GM18873 (cell line): Measurements from ENCODE around the gene TRIM69.
"Not testable (repeated sequence)": the region's sequence is repeated elsewhere in the genome, so short reads cannot be mapped to it uniquely, and the experiment has no call there.

Experiments
- ATAC-seq: cut with Tn5 transposase; IDR thresholded peaks from one replicate; pipeline ENCODE4 v1.9.1; 2021; ENCODE audit warnings: mild to moderate bottlenecking, moderate library complexity, moderate number of reproducible peaks; ENCODE audit not compliant: unreplicated experiment, low FRiP score

The TRIM69 gene

DNA sequence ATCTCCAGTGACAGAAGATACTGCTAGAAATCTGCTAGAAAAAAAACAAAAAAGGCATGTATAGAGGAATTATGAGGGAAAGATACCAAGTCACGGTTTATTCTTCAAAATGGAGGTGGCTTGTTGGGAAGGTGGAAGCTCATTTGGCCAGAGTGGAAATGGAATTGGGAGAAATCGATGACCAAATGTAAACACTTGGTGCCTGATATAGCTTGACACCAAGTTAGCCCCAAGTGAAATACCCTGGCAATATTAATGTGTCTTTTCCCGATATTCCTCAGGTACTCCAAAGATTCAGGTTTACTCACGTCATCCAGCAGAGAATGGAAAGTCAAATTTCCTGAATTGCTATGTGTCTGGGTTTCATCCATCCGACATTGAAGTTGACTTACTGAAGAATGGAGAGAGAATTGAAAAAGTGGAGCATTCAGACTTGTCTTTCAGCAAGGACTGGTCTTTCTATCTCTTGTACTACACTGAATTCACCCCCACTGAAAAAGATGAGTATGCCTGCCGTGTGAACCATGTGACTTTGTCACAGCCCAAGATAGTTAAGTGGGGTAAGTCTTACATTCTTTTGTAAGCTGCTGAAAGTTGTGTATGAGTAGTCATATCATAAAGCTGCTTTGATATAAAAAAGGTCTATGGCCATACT lies 21.1 kb upstream of the TRIM69 start:
- ATAC-seq, result no peak

DNA sequence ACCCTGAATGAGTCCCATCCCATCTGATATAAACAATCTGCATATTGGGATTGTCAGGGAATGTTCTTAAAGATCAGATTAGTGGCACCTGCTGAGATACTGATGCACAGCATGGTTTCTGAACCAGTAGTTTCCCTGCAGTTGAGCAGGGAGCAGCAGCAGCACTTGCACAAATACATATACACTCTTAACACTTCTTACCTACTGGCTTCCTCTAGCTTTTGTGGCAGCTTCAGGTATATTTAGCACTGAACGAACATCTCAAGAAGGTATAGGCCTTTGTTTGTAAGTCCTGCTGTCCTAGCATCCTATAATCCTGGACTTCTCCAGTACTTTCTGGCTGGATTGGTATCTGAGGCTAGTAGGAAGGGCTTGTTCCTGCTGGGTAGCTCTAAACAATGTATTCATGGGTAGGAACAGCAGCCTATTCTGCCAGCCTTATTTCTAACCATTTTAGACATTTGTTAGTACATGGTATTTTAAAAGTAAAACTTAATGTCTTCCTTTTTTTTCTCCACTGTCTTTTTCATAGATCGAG lies 20.5 kb upstream of the TRIM69 start:
- no peak for ATAC-seq

DNA sequence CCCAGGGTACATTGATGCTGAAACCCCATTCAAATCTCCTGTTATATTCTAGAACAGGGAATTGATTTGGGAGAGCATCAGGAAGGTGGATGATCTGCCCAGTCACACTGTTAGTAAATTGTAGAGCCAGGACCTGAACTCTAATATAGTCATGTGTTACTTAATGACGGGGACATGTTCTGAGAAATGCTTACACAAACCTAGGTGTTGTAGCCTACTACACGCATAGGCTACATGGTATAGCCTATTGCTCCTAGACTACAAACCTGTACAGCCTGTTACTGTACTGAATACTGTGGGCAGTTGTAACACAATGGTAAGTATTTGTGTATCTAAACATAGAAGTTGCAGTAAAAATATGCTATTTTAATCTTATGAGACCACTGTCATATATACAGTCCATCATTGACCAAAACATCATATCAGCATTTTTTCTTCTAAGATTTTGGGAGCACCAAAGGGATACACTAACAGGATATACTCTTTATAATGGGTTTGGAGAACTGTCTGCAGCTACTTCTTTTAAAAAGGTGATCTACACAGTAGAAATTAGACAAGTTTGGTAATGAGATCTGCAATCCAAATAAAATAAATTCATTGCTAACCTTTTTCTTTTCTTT lies 19.2 kb upstream of the TRIM69 start:
- no peak for ATAC-seq

DNA sequence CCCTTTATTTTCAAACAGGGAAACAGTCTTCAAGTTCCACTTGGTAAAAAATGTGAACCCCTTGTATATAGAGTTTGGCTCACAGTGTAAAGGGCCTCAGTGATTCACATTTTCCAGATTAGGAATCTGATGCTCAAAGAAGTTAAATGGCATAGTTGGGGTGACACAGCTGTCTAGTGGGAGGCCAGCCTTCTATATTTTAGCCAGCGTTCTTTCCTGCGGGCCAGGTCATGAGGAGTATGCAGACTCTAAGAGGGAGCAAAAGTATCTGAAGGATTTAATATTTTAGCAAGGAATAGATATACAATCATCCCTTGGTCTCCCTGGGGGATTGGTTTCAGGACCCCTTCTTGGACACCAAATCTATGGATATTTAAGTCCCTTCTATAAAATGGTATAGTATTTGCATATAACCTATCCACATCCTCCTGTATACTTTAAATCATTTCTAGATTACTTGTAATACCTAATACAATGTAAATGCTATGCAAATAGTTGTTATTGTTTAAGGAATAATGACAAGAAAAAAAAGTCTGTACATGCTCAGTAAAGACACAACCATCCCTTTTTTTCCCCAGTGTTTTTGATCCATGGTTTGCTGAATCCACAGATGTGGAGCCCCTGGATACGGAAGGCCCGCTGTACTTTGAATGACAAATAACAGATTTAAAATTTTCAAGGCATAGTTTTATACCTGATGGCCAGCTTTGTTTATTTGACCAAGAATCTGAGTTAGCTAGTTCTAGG lies 18.0 kb upstream of the TRIM69 start:
- no peak for ATAC-seq

DNA sequence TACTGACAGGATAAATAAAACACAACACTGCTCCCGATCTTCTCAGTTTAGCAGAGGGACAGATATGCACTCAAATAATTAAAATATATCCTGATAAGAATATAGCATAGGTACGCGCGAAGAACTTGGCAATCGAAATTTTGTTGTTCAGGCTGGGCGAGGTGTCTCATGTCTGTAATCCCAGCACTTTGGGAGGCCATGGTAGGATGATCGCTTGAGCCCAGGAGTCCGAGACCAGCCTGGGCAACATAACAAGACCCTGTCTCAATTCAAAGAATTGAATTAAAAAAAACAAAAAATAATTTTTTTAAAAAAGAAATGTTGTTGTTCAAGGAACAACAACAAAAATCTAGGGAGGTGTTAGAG lies 17.4 kb upstream of the TRIM69 start:
- no peak for ATAC-seq

DNA sequence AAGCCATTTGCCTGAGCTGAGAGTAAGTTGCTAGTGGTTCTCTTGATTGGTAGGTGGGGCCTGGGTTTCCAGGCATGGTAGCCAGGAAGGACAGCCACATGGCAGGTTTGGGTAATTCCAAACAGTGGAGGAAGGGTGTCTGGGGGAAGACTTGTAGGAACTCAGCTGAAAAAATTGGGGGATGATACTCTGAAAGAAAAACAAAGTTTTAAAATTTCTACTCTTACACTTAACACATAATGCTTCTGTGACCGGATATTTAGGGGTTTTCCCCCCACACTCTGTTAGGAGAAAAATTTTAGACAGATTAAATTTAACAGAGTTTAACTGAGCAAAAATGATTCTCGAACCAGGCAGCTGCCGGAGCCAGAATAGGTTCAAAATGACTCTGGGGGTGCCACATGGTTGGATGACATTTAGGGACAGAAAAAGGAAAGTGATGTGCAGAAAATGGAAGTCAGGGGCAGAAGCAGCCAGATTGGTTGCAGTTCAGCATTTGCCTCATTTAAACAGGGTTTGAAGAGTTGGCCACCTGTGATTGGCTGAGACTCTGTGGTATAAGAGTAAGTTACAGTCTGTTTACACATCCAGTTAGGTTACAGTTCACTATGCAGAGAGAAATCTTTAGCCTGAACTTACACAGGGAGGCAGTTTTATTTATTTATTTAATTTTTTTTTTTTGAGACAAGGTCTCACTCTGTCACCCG lies 16.9 kb upstream of the TRIM69 start:
- peak; percentile 48 for ATAC-seq

DNA sequence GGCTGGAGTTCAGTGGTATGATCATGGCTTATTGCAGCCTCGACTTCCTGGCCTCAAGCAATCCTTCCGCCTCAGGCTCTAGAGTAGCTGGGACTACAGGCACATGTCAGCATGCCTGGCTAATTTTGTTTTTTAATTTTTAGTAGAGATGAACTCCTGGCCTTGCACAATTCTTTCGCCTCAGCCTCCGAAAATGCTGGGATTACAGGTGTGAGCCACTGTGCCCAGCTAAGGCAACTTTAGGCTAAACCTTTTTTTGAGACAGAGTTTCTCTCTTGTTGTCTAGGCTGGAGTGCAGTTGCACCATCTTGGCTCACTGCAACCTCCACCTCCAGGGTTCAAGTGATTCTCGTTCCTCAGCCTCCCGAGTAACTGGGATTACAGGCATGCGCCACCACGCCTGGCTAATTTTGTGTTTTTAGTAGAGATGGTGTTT lies 16.3 kb upstream of the TRIM69 start:
- ATAC-seq, result peak; percentile 12

DNA sequence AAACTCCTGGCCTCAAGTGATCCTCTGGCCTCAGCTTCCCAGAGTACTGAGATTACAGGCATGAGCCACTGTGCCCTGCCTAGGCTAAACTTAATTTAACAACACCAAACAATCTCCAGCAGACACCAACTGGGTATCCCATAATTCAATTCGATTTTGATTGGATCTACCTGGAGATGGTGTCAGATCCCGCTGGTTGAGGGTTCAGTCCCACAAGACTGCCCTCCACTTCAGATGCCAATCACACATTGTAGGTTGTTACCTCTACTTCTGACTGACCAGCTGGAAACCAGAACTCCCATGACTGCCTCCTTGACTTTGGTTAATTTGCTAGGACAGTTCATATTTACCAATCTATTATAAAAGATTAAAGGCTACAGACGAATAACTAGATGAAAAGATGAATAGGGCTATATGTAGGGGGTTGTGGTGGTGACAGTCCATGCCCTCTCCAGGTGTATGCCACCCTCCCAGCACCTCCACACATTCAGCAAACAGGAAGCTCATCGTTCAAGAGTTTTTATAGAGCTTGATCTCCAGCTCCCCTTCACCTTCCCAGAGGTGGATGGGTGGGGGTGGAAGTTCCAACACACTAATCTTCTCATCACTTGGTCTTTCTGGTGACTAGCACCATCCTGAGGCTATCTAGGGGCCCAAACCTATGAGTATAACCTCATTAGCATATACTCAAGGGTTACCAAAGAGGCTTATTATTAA lies 15.7 kb upstream of the TRIM69 start:
- no peak for ATAC-seq

DNA sequence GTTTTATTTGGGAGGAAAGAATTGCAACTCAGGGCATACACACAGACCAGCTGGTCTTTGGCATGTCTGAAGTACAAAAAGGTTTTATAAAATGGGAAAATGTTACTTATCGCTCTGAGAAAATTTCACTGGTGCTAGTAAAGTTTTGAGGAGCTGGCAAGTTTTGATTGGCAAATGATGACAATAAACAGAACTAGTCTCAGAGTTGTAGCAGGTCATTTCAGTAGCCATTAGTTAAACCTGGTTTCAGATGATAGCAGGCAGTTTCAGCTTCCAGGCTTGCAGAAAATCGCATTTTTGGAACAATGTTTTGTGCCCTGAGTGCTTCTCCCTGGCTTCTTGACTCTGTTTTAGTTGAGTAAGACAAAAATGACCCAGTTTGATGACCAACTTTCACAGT lies 14.3 kb upstream of the TRIM69 start:
- no peak for ATAC-seq

DNA sequence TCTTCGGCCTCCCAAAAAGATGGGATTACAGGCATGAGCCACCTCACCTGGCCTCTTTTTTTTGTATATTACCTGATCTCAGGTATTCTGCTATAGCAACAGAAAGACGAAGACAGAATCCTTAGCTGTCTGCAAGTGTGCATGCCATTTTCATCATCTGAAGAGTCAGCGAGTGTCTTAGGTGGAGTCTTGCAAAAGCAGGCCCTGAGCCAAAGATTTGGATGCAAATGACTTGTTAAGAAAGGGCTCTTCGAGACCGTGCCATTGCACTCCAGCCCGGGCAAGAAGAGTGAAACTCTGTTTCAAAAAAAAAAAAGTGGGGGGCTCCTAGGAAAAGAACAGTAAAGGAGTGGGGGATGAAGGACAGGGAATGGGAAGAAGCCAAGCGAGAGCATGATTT lies 10.2 kb upstream of the TRIM69 start:
- ATAC-seq, result no peak

DNA sequence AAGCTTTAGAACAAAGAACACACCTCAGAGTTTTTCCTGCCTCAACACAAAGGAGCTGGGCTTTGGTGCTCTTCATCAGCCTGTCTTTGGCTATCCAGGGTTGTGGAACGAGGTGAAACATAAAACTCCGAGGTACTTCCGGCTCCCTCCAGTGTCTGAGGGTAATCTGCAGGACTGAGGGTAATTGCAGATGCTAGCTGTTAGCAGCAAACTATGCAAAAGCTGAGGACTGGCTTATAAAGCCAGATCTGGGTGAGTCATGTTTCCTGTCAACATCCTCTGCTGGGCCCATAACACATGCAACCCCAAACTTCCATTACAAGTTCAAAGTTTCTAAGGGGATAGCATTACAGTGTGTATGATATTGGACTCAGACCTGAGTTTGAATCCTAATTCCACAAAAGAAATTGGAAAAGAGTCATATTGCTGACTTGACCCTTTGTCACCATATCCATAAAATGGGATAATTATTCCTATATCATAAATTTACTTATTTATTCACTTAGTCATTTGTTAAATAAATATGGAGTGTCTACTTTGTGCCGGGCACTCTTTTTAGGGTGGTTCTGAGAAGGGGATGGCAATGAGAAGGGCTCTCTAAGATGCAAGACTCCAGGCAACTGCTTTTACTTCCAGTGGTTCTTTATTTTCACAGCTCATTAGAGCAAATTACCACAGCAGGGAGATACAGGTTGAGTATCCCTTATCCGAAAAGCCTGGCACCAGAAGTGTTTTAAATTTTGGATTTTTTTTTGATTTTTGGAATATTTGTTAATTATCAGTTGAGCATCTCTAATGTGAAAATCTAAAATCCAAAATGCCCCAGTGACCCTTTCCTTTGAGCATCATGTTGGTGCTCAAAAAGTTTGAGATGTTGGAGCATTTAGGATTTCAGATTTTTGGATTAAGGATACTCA lies 9.5 kb upstream of the TRIM69 start:
- ATAC-seq, result peak; percentile 31

DNA sequence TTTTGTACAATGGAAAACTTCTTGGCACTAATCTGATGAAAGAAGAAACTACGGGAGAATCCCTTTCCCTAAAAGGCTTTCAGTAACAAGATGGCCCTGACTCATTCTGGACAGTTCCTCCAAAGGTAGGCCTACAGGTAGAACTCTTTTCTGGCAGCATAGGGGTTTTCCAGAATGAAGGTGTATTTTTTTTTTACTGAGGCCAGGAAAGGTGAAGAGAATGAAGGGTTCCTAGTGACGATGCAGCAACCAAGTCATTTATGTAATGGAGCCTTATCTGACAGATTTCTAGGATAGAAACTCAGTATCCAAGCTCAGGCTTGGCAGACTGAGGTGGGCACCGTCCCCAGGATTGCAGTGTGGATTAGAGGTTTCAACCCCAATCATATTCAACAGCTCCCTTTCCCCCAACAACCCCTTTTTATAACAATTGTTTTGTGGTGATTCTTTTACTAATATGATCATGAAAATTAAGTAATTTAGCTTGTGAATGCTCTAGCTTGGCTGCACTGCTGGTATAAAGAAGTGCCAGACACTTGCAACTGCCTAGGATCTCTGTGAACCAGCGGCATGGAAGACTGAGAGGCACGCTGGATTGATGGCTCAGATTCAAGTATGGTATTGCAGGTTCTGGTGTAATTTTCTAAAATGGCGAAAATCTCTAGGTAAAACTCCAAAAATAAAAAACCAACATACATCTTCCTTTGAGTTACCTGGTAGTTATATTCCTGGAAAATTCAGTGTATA lies 8.7 kb upstream of the TRIM69 start:
- ATAC-seq, result no peak

DNA sequence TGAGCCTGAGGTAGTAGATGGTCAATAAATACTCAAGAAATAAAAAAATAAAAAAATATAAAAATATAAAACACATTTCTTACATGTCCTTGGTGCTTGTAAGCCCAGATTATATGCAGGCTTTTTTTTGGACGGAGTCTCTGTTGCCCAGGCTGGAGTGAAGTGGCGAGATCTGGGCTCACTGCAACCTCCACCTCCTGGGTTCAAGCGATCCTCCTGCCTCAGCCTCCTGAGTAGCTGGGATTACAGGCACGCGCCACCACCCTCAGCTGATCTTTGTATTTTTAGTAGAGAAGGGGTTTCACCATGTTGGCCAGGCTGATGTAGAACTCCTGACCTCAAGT lies 8.1 kb upstream of the TRIM69 start:
- ATAC-seq, result not testable (repeated sequence)

DNA sequence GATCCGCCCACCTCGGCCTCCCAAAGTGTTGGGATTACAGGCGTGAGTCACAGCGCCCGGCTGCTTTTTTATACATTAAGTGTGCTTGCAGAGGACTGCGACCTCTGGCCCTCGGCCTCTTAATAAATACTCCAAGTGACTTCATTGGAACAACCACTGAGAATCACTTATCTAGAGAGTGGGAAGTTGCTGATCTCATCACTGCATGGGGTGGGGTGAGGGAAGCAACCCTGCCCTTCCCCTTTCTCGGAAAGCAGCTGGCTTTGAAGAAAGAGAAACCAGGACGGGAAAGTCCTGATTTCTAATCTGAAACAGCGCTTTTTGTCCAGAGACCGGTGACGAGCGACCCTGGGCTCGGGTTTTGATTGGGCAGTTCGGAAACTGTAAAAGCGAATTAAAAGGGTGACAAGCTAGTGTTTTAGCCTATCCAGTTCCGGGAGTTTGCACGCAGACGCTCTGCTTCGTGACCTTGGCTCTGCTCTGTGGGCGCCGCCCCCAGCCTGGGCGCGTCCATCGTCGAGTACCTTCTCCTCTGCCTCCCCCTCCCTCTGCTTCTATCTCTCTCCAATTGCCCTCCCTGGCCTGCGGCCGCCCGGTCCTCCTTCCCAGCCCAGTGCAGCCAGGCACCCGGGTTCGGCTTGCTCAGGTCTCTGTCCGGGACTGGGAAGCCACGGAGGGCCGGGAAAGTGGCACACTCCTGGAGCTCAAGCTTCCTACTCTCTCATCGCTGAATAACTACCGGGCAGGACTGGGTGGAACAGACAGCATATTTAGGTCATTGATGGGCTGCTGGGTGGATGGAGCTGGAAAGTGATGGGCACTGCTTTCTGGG lies 7.5 kb upstream of the TRIM69 start:
- ATAC-seq, result peak; percentile 79

DNA sequence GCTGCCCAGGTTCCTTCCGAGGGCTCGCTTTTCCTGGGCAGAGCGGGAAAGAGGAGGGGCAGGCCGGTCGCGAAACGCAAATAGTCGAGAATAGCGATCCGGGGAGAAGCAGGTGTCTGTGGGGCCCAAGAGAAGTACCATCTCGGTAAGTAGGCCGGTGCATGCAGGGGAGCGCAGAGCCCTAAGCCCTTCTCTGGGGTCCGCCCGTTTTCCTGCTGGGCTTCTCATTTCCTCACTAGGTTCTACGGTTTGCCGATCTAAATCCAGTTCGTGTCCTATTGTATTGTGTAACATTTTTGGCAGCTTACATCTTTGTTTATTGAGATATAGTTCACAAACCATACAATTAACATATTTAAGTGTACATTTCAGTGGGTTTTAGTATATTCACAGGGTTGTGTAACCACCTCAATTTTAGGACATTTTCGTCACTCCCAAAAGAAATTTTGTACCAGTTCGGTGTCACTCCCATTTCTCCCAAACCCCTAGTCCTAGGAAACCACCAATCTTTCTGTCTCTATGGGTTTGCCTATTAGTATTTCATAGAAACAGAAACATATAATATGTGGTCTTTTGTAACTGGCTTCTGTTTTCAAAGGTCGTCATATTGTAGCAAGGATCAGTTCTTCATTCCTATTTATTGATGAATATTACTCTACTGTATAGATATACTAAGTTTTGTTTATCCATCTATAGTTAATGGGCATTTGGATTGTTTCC lies 6.8 kb upstream of the TRIM69 start:
- no peak for ATAC-seq

DNA sequence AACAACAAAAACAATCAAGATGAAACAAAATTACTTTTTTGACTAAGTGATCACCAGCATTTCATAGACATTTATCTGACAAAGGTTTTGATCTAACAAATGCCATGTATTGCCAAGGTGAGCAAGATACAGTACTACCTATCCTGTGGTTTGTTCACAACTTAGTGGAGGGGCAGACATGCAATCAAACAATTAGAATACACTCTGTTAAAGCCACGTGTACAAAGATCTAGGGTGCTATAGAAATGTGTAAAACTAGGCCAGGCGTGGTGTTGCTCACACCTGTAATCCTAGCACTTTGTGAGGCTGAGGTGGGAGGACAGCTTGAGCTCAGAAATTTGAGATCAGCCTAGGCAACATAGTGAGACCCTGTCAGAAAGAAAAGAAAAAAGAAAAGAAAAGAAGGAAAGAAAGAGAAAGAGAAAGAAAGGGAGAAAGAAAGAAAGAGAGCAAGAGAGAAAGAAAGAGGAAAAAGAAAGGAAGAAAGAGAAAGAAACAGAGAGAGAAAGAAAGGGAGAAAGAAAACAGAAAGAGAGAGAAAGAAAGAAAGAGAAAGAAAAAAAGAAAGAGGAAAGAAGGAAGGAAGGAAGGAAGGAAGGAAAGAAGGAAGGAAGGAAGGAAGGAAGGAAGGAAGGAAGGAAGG lies 1.4 kb upstream of the TRIM69 start:
- ATAC-seq, result no peak
